Measurements from ENCODE around the gene KLRC3.

- TF ChIP-seq CTCF (IDR thresholded peaks at IDR 0.05; ENCODE audit: extremely low read depth in 1 of 2, insufficient read depth in 1 of 2, low read depth in 1 of 2, low read length in 2 of 2), result no peak
- no peak for TF ChIP-seq POLR2AphosphoS5 (IDR thresholded peaks at IDR 0.05; ENCODE audit: insufficient read depth, low read depth, low read length)
- TF ChIP-seq POLR2A (IDR thresholded peaks at IDR 0.05; ENCODE audit: low read depth, low read length), result no peak
Observed at GRCh38 chr12:10400829-10401228, 19.6 kb downstream of the KLRC3 start.

Data from endothelial cell of umbilical vein (primary cell).